H1 (cell line): Measurements from ENCODE around the gene LIMS1. TPM values are rescaled to one million over a fixed set of nuclear protein-coding genes. Genes with fewer than 3 reads are reported as not detected.
"Not testable (repeated sequence)": the region's sequence is repeated elsewhere in the genome, so short reads cannot be mapped to it uniquely, and the experiment has no call there.

Experiments
- CTCF ChIA-PET: fragments of 300-600 bp; sonication (Branson Sonifier 250); formaldehyde crosslinking; loops from one replicate; lab custom pipeline; 2021; ENCODE audit not compliant: partially characterized antibody; lab: Charles Lee
- POLR2A ChIA-PET: fragments of 300-600 bp; sonication (Branson Sonifier 250); formaldehyde crosslinking; loops from one replicate; lab custom pipeline; 2021; ENCODE audit warnings: inconsistent platforms; ENCODE audit not compliant: partially characterized antibody; lab: Charles Lee
- DNase-seq, 2 experiments: peaks; one replicate each; pipeline versions ENCODE4 v3.0.0 to v3.0.0-alpha.2; 2010 to 2022; ENCODE audit warnings: low spot score in 2 of 2, low read depth in 1 of 2, mixed read lengths in 1 of 2
- FAIRE-seq: peaks from 2 replicates; lab custom pipeline; 2011; peaks lifted over from hg19 to GRCh38; lab: Jason Lieb, UNC
- H2AFZ ChIP-seq: 2 replicates; pipeline ENCODE4 v1.8.1; 2012; ENCODE audit warnings: low read length, inconsistent platforms
- H2AK5ac ChIP-seq: 2 replicates; pipeline ENCODE4 v1.6.1; 2013; ENCODE audit warnings: low read depth, low read length
- H2BK120ac ChIP-seq: replicated peaks from 2 replicates; pipeline ENCODE3; 2013; ENCODE audit warnings: low read depth, low read length, inconsistent platforms
- H2BK12ac ChIP-seq: 2 replicates; pipeline ENCODE4 v1.6.1; 2013; ENCODE audit warnings: low read depth, low read length
- H2BK15ac ChIP-seq: 2 replicates; pipeline ENCODE4 v1.6.1; 2013; ENCODE audit warnings: low read length
- H2BK20ac ChIP-seq: 2 replicates; pipeline ENCODE4 v1.6.1; 2013; ENCODE audit warnings: low read length
- H2BK5ac ChIP-seq: 2 replicates; pipeline ENCODE4 v1.6.1; 2013; ENCODE audit warnings: low read depth, low read length
- H3K14ac ChIP-seq: 2 replicates; pipeline ENCODE4 v1.6.1; 2013; ENCODE audit warnings: inconsistent platforms; ENCODE audit not compliant: insufficient read length
- H3K18ac ChIP-seq: 2 replicates; pipeline ENCODE4 v1.6.1; 2013; ENCODE audit warnings: low read length; ENCODE audit errors: extremely low read depth
- H3K23ac ChIP-seq: 2 replicates; pipeline ENCODE4 v1.6.1; 2013; ENCODE audit warnings: inconsistent platforms; ENCODE audit not compliant: insufficient read length
- H3K23me2 ChIP-seq: 2 replicates; pipeline ENCODE4 v1.6.1; 2013; ENCODE audit warnings: low read depth, low read length
- H3K27ac ChIP-seq: 2 replicates; pipeline ENCODE4 v1.6.1; 2011; ENCODE audit warnings: low read depth, low read length, inconsistent platforms
- H3K27me3 ChIP-seq, 4 experiments: replicated peaks in 1 of 4; 1 replicate in 1 of 4; 2 replicates in 3 of 4; pipeline versions ENCODE4 v1.6.1 to v1.8.1; 2011 to 2013; ENCODE audit warnings: low read length in 3 of 4, mild to moderate bottlenecking in 3 of 4, inconsistent platforms in 2 of 4, mixed read lengths in 2 of 4, moderate library complexity in 1 of 4; ENCODE audit not compliant: control insufficient read depth in 3 of 4, insufficient read depth in 3 of 4; ENCODE audit errors: extremely low read depth in 1 of 4
- H3K36me3 ChIP-seq, 4 experiments: 2 replicates each; pipeline versions ENCODE4 v1.6.1 to v1.8.1; 2011 to 2013; ENCODE audit warnings: mild to moderate bottlenecking in 4 of 4, low read length in 3 of 4, moderate library complexity in 2 of 4, control low read depth in 1 of 4, inconsistent platforms in 1 of 4; ENCODE audit not compliant: insufficient read depth in 4 of 4, control insufficient read depth in 2 of 4
- H3K4ac ChIP-seq: replicated peaks from 2 replicates; pipeline ENCODE3; 2013; ENCODE audit warnings: low read length, low read depth, mixed read lengths, inconsistent platforms; ENCODE audit not compliant: insufficient read length
- H3K4me1 ChIP-seq, 4 experiments: replicated peaks in 1 of 4; 1 replicate in 1 of 4; 2 replicates in 3 of 4; pipeline versions ENCODE4 v1.6.1 to v1.8.1; 2011 to 2013; ENCODE audit warnings: low read length in 3 of 4, inconsistent platforms in 2 of 4, mixed read lengths in 1 of 4; ENCODE audit not compliant: insufficient read depth in 4 of 4, control insufficient read depth in 3 of 4
- H3K4me2 ChIP-seq, 2 experiments: 2 replicates each; pipeline versions ENCODE4 v1.6.1 to v1.8.1; 2011 to 2013; ENCODE audit warnings: low read depth in 2 of 2, low read length in 2 of 2, control low read depth in 1 of 2, inconsistent platforms in 1 of 2, mild to moderate bottlenecking in 1 of 2; ENCODE audit not compliant: insufficient read depth in 1 of 2
- H3K4me3 ChIP-seq, 4 experiments: fragments of 200-600, 300-600 bp in 1 of 4; sonication (generic), shearing (Covaris generic), sonication (Bioruptor Twin) in 1 of 4; 2 replicates each; pipeline versions ENCODE4 v1.5.1 to v1.8.1; 2011 to 2016; ENCODE audit warnings: low read length in 4 of 4, low read depth in 3 of 4, control low read depth in 2 of 4, inconsistent platforms in 2 of 4, mild to moderate bottlenecking in 2 of 4, mixed read lengths in 1 of 4, moderate library complexity in 1 of 4; ENCODE audit not compliant: insufficient read depth in 2 of 4; ENCODE audit errors: extremely low read depth in 1 of 4
- H3K56ac ChIP-seq: replicated peaks from 2 replicates; pipeline ENCODE3; 2013; ENCODE audit warnings: low read depth, mild to moderate bottlenecking, mixed read lengths, low read length, inconsistent platforms; ENCODE audit not compliant: insufficient read length
- H3K79me1 ChIP-seq: 2 replicates; pipeline ENCODE4 v1.6.1; 2013; ENCODE audit warnings: low read depth, low read length, control low read depth
- H3K79me2 ChIP-seq, 2 experiments: 2 replicates each; pipeline versions ENCODE4 v1.6.1 to v1.8.1; 2012 to 2013; ENCODE audit warnings: low read length in 2 of 2, mild to moderate bottlenecking in 2 of 2, inconsistent platforms in 1 of 2; ENCODE audit not compliant: insufficient read depth in 2 of 2, control insufficient read depth in 1 of 2
- H3K9ac ChIP-seq, 4 experiments: replicated peaks in 1 of 4; 1 replicate in 1 of 4; 2 replicates in 3 of 4; pipeline versions ENCODE4 v1.6.1 to v1.8.1; 2011 to 2013; ENCODE audit warnings: low read depth in 3 of 4, low read length in 3 of 4, control low read depth in 2 of 4, mild to moderate bottlenecking in 2 of 4, moderate library complexity in 2 of 4, inconsistent platforms in 1 of 4; ENCODE audit errors: extremely low read depth in 1 of 4
- H3K9me3 ChIP-seq, 2 experiments: 2 replicates each; pipeline versions ENCODE4 v1.6.1 to v1.8.1; 2012 to 2013; ENCODE audit warnings: mild to moderate bottlenecking in 2 of 2, moderate library complexity in 2 of 2, control low read depth in 1 of 2, inconsistent platforms in 1 of 2, low read depth in 1 of 2, low read length in 1 of 2, mixed read lengths in 1 of 2; ENCODE audit not compliant: insufficient read depth in 2 of 2
- H4K20me1 ChIP-seq, 2 experiments: replicated peaks in 1 of 2; 2 replicates each; pipeline versions ENCODE3 to v1.8.1; 2011 to 2013; ENCODE audit warnings: inconsistent platforms in 2 of 2, low read length in 2 of 2, mild to moderate bottlenecking in 1 of 2; ENCODE audit not compliant: insufficient read depth in 2 of 2, control insufficient read depth in 1 of 2
- H4K5ac ChIP-seq: 2 replicates; pipeline ENCODE4 v1.6.1; 2013; ENCODE audit warnings: low read length, low read depth, mixed read lengths, inconsistent platforms; ENCODE audit not compliant: insufficient read length
- H4K8ac ChIP-seq: 2 replicates; pipeline ENCODE4 v1.8.0; 2013; ENCODE audit warnings: mild to moderate bottlenecking, moderate library complexity, low read length, inconsistent platforms; ENCODE audit not compliant: insufficient read depth; ENCODE audit errors: extremely low read depth
- H4K91ac ChIP-seq: replicated peaks from 2 replicates; pipeline ENCODE3; 2013; ENCODE audit warnings: low read length, mixed read lengths, inconsistent platforms; ENCODE audit not compliant: insufficient read length
- WGBS, 2 experiments: shearing (Covaris generic) in 1 of 2; methylation state at CpG; one replicate each; pipeline versions ENCODE4 v1.1.6 to v1.1.7; 2013 to 2015; ENCODE audit warnings: low lambda C conversion rate in 2 of 2, mixed read lengths in 2 of 2, inconsistent platforms in 1 of 2, low coverage in 1 of 2, missing lambda C conversion rate in 1 of 2; ENCODE audit not compliant: insufficient replicate concordance in 2 of 2, insufficient coverage in 1 of 2, insufficient read length in 1 of 2; ENCODE audit errors: extremely low coverage in 1 of 2, missing lambda C conversion rate in 1 of 2; 5-methylcytosine and 5-hydroxymethylcytosine counted together
- polyA plus RNA-seq, 7 experiments: library from polyadenylated mRNA; depleted of rRNA in 3 of 7; stranded (reverse) in 5 of 7; unstranded in 2 of 7; fragments of >200 nt in 5 of 7; fragments of 200-250 nt in 2 of 7; gene quantifications; 1 replicate in 5 of 7; 2 replicates in 1 of 7; 4 replicates in 1 of 7; pipeline versions ENCODE4 v1.2.1 to v1.2.3, GENCODE V29; 2011 to 2013; ENCODE audit warnings: missing spikeins in 2 of 7, mixed read lengths in 2 of 7
- total RNA-seq: library from RNA; stranded (reverse); fragmentation: NEBNext Ultra II Directional; extraction: Animal tissue kit (Norgen Biotek cat#: 25700); gene quantifications from 2 replicates; pipeline ENCODE4 v1.2.1, GENCODE V29; 2021

The LIMS1 gene
- total and polyA plus RNA-seq, 2 of the 8 experiments (the other 6 are each of a cell fraction or from before 2014, with no cell fraction given), result 24.1 to 36.7 TPM

DNA sequence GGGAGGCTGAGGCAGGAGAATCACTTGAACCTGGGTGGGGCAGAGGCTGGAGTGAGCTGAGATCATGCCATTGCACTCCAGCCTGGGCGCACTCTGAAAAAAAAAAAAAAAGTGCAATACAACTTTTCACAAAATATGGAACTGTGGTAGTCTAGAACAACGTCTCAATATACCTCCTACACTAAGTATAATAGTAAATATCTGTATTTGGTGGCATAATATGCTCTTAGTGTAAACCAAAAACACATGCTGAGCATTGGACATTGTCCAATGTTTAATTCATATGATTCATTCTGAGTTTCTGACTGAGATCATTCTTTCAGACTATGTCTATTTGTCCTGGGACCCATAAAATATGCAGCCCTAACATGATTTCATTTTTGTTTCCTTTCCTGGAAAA, 19.8 kb upstream of the LIMS1 start:
- H3K27me3 ChIP-seq, H2AFZ ChIP-seq, H4K5ac ChIP-seq, H4K20me1 ChIP-seq, CTCF ChIA-PET, H3K36me3 ChIP-seq, FAIRE-seq, H2BK12ac ChIP-seq, H3K4ac ChIP-seq, H4K8ac ChIP-seq, H3K4me2 ChIP-seq, H3K9ac ChIP-seq, H3K79me1 ChIP-seq, H3K4me3 ChIP-seq, H3K9me3 ChIP-seq, H3K14ac ChIP-seq, DNase-seq, H3K79me2 ChIP-seq, POLR2A ChIA-PET, H3K23ac ChIP-seq, H3K23me2 ChIP-seq, H2BK20ac ChIP-seq, H3K56ac ChIP-seq, H2BK5ac ChIP-seq, H3K4me1 ChIP-seq, H3K18ac ChIP-seq, H2BK120ac ChIP-seq, H2BK15ac ChIP-seq, H4K91ac ChIP-seq, H3K27ac ChIP-seq, H2AK5ac ChIP-seq: not testable (repeated sequence)
- 0% methylated on average over 1 of the region's 2 CpGs; no CpG with 5 or more reads in 1 of the 2 experiments for WGBS, 2 experiments

DNA sequence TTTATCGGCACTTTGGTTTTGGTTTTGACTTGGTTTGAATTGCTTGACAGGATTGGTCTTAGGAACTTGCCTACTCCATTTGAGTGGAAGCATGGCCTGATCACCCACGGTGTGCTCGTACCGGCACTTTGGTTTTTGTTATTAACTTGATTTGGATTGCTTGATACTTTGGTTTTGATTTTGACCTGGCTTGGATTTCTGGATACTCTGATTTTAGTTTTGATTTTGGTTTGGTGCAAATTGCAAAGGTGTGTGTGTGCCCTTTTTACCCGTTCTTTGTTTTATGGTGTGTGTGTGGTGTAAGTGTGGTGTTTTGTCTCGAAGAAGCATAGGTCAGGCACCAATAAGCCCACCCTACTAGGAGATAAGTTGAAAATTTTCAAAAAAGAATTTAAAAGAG, 9.6 kb upstream of the LIMS1 start:
- H3K23me2 ChIP-seq, H3K4me3 ChIP-seq, H3K56ac ChIP-seq, H3K23ac ChIP-seq, H4K91ac ChIP-seq, H3K4ac ChIP-seq, H3K27me3 ChIP-seq, POLR2A ChIA-PET, H3K27ac ChIP-seq, H2AFZ ChIP-seq, H3K14ac ChIP-seq, H3K9ac ChIP-seq, H2BK5ac ChIP-seq, H3K4me2 ChIP-seq, H4K8ac ChIP-seq, H3K4me1 ChIP-seq, H2BK120ac ChIP-seq, CTCF ChIA-PET, H2BK12ac ChIP-seq, H3K79me2 ChIP-seq, H3K79me1 ChIP-seq, H3K9me3 ChIP-seq, H2BK20ac ChIP-seq, DNase-seq, H2AK5ac ChIP-seq, H3K36me3 ChIP-seq, H2BK15ac ChIP-seq, H4K20me1 ChIP-seq, H4K5ac ChIP-seq, H3K18ac ChIP-seq, FAIRE-seq: not testable (repeated sequence)
- WGBS, 2 experiments, result 100% methylated on average over 3 of the region's 6 CpGs; no CpG with 5 or more reads in 1 of the 2 experiments
